HG03354 (cell line): Measurements from ENCODE around the gene DMD.

Experiments
- ATAC-seq: cut with Tn5 transposase; IDR thresholded peaks from one replicate; pipeline ENCODE4 v1.9.1; 2021; ENCODE audit warnings: mild to moderate bottlenecking; ENCODE audit not compliant: unreplicated experiment, poor library complexity, severe bottlenecking

The DMD gene

DNA sequence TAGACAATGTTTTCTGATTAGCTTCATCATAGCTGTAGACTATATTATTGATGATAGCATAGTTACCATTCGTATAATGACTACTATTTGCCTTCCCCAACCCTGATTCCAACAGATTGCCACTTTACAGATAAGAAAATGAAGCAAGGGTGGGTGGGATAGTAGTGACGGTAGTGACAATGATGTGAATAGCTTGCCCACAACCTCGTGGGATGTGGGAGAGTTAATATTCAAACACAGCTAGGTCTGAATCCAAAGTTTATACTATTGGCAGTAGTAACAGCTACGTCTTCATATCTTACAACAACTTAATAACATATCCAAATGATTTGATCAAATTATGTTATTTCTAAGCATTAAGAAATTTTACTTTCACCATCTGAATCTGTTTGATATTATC is 1372.7 kb downstream of the DMD start:
- no peak for ATAC-seq

DNA sequence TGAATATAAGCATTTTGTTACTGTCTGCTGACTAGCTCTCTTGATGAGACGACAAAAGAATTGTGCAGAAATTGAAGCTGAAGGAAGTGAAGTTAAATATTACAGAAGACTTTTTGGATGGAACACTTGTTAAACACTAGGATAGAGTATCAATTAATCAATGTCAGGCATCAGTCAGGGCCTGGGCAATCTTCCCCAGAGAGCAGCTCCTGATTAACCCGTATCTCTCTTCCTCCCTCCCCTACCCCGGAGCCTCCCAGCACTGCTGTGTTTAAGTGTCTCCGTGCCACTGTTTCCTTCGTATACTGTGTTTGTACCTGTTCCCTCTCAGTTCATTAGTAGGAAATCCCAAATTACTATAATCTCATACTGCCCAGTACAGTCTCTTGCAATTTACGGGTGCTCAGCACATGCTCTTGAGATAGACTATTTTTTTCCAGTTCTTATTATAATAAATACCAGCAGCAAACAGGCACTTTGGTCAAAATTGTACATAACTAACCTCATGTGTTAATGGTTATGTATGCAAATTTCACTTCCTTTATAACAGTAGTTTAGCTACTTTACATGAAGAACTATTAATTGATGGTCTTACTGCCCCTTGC is 1373.8 kb downstream of the DMD start:
- ATAC-seq, result no peak

DNA sequence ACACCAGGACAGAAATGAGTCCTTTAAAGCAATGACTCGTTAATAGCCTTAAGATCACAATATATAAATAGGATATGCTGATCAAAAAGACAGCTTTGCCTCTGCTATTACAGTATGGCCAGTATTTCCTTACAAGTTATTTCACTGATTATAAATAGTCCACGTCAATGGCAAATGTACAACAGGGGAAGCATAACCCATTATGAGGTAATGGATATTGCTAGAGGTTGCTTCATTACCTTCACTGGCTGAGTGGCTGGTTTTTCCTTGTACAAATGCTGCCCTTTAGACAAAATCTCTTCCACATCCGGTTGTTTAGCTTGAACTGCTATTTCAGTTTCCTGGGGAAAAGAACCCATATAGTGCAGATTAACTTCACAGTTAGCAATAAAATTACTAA is 1374.9 kb downstream of the DMD start:
- no peak for ATAC-seq

DNA sequence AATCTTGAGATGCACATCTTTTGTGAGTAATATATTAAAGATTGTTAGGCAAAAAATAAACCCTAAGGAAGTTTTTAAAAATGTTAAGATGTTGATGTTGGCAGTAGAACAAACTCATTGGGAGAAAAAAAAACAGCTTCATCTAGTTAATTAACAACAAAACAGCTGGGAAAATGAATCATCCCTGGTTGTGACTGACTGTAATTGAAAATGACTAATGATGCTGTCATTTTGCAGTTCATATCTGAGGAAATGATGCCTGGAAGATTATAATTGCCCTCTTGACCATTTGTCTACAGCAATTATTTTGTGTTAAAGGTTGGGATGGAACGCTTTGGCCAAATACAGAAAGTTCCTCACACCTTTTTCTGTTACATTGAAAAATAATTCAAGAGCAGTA is 1379.1 kb downstream of the DMD start:
- ATAC-seq, result no peak

DNA sequence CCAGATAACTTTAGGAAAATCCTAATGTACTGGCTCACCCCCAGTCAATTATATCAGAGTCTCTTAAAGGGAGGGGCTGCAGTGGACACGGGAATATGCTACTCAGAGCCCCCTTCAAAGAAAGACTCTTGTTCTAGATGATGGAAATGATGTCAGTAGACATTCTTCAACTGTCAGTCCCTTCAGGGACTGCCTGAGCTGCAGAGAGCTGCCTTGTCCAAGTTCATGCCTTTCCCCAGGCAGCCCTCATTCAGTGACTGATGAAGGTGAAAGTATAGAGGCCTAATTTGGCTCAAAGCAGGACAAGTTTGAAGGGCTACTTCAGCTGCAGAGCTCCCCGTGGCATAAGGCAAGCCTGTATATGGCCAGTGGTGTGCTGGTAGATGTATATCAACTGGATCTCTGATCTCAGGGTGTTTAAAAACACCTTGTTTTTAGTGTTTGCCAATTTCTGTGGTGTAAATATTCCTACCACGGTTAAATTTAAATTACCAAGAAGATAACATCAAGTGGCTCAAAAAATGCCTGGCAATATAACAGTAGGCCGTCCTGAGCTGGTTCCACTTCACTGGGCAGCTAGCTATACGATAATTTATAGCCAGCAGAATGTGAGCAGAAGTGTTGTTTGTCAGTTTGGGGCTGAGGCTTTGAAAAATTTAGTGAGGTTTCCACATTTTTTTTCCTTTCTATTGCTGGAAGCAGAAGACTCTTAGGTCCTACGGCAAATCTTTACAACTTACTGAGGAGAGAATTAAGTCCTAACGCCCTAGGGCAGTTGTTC is 1390.7 kb downstream of the DMD start:
- no peak for ATAC-seq

DNA sequence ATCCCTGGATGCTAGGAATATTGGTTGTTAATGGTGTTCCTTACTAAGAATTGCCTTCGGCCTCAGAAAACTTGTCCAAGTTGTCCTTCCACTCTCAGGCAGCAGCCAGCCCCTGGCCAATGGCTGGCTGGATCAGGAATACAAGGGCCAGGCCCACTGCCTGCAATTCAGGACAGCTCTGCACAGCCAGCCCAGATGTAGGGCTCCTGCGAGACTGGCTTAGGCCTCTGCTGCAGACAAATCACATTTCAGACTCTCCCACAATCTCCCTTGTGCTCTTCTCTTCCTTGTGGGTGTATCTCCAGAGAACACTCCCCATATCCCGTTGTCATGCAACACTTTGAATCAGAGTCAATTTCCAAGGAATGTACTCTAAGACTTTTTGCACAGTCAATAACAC is 1391.9 kb downstream of the DMD start:
- no peak for ATAC-seq

DNA sequence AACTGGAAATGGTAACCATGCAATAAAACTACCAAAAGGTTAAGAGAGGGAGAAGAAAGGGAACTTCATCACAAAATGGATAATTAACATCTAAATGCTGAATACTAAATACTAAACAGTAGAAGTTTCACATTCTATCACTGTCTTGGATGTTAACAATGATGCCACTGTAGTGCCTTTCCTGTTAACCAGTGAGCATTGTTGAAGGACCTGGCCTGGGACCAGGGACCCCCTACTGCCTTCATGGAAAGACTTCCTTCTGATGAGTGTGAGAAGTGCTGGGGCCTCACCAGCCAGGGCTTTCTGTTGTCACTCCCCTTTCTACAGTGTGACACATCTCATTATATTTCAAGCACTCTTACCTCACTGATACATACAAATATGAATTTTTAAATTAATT is 1400.2 kb downstream of the DMD start:
- ATAC-seq, result no peak

DNA sequence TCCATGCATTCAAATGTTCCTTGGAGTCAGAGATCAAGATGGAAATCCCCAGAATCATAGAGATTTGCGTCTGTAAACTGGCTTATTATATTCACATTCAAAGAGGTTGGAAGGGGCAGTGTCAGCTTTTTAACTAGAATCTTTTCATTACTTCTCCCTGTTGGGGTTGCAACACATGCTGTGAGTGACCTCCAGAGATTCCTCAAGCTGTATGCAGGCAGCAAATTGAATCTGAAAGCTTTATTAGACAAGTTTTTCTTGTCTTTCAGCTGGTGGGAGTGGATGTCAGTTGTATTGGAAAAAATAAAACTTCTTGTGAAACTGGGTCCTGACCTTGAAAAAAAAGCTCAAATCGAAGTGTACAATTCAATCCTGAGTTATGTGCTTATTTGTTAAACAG is 1403.0 kb downstream of the DMD start:
- no peak for ATAC-seq

DNA sequence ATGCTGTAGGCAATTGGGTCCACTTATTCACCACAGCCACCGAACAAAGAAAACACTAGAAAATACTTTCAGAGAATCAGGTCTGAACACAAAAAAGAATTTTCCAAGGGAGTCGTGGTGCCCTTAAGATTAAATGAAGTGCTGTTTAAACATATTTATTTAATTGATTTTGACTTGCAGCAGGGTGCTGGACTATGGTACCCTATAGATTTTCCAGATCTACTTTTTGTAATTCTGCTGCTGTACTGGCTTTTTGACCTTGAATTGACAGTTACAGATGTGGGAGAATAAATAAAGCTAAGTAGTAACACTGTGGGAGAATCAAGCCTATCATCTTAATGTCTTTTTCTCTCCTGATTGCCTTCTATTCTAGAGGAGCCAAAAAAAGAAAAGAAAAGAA is 1404.2 kb downstream of the DMD start:
- ATAC-seq, result no peak

DNA sequence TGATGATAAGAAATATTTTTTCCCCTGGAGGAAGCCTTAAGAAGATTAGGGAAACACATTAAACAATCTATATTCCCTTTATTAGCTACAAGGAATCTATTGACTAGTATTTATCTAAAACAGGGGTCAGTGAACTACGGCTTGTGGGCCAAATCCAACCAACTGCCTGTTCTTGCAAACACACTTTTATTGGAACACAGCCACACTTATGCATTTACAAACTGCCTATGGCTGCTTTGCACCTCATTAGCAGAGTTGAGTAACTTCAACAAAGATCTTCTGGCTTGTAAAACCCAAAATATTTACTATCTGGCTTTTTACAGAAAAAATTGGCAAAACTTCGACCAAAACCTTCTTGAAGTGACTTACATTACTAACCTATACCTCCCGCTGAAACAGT is 1405.6 kb downstream of the DMD start:
- ATAC-seq, result no peak

DNA sequence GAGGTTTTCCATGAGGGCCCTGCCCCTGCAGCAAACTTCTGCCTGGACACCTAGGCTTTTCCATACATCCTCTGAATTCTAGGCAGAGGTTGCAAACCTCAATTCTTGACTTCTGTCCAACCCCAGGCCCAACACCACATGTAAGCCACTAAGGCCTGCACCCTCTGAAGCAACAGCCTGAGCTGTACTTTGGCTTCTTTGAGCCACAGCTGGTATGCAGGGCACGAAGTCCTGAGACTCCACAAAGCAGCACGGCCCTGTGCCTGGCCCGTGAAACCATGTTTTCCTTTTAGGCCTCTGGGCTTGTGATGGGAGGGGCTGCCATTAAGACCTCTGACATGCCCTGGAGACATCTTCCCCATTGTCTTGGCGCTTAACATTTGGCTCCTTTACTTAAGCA is 1411.1 kb downstream of the DMD start:
- no peak for ATAC-seq

DNA sequence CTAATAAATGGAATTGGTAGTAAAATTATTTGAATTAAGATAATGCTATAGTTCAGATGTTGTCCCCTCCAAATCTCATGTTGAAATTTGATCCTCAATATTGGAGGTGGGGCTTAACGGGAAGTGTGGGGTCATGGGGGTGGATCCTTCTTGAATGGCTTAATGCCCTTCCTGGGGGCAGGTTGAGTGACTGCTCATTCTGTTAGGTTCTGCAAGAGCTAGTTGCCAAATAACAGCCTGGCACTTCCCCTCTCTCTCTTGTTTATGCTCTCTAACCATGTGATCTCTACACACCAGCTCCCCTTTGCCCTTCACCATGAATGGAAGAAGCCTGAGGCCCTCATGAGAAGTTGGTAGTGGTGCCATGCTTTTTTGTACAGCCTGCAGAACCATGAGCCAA is 1414.7 kb downstream of the DMD start:
- no peak for ATAC-seq

DNA sequence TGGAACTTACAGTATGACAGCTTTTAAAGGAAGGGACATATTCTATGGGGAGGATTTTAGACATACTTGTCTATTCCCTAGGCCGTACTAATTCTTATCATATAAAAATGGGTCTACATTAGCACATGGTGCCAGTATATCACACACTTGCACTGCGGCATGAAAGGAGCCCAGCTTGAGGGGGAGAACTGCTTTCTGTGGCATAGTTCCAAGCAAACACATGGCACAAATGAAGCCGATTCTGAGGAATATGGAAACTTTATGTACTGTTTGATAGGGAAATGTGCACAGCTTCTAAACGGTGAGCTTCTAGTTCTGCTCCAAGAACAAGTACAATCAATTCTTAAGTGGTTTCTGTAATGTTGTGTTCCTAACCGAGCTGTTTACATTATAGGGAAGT is 1463.9 kb downstream of the DMD start:
- no peak for ATAC-seq

DNA sequence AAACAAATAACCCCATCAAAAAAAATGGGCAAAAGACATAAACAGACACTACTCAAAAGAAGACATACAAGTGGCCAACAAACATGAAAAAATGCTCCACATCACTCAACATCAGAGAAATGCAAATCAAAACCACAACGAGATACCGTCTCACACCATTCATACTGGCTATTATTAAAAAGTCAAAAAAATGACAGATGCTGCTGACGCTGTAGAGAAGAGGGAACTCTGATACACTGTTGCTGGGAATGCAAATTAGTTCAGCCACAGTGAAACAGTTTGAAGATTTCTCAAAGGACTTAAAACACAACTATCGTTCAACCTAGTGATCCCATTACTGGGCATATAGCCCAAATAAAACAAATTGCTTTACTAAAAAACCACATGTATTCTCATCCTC is 1468.3 kb downstream of the DMD start:
- no peak for ATAC-seq

DNA sequence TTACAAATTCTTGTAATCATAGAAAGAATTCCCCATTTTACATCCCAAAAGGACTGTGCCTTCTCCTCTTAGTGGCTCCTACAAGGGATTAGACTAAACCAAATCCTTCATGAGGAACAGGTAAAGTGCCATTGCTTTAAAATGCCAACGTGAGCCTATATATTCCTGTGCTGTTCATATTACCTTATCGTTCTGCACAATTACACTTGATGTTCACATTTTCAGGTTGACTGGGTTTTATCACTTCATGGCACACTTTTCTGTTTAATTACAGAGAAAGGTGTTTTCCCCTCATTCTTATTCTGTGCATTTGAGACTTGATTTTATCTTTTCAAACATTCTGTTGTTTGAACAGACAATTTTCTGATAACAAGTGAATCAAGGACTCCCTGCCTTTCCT is 1493.9 kb downstream of the DMD start:
- ATAC-seq, result no peak

DNA sequence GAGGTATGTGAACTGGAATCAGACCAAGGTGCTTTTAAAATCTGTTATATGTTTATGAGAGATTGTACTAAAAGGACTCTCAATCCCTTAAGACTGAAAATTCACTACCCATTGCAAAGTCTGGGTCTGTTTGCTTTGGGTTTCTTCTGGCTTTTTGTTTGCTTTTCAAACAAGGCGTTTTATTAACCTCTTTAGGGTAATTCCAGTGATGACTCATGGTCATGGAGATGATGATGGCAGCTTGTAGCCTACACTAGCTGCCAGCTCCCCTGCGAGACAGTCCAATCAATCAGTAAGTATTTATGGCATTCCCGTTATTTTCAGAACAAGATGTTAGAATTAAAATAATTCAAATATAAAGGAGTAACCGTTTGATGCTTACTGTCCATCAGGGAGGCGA is 1495.7 kb downstream of the DMD start:
- no peak for ATAC-seq

DNA sequence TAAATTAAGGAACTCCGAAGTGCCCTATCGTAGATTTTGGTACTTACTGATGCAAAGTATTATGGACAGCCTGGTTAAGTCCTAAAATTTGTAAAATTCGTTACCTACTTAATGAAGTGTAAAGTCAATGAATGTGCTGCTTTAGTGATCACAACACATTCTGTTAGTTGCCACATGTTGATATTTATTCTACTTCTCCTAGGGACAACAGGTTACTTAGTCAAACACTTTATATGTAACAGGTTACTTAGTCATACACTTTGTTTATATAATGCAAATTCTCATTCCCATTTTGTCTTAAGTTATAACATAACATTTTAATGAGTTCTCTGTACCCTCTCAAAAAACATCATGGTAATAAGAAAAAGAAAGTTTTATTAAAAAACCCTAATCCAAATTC is 1496.6 kb downstream of the DMD start:
- ATAC-seq, result no peak

DNA sequence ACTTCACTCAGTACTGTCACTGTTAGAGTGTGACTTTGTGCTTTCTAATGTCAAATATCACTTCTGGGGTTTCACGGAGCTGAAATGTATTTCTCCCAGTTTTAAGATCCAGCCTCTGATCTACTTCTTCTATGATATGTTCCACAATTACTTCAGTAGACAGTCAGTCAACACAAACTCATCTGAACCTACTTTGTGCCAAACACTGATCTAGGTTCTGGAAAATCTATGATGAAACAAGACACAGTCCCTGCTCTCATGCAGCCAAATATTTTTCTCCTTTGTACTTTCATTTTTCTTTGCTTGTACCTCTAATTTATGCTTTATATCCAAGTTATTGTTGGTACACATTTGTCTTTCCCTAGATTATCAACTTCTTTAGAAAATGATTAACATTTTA is 1498.2 kb downstream of the DMD start:
- ATAC-seq, result no peak

DNA sequence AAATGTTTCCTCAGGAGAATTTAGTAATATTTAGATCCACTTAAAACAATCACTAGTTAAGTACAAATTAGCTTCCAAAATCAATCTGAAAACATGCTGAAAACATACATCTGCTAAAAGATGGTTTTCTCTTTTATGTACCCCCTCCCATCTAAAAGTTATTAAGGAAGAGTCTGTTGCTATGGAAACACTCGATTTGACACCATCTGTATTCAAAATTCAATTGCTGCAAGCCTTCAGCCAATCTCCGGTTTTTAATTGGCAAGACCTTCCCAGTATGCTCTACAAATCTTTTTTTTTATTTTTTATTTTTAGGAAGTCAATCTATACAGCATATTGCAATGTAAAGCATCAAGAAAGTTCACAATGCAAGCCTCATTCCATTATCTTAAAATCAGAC is 1500.2 kb downstream of the DMD start:
- no peak for ATAC-seq

DNA sequence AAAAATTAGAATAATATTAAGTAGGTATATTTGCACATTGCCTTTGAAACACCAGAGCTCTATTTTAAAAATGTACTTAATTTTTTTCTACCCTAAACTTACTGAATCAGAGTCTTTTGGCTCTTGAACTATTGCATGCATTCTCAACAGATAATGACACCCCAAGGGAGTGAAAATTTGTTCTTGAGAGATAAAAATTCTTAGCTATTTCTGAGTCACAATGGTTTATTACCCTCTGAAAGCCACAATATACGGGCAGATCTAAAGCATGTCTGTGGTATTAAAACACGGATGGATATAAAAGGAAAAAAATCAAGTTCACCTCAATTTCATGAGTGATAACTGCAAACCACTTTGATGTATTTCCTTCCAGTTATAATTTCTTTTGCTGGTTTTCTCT is 1503.2 kb downstream of the DMD start:
- ATAC-seq, result no peak

DNA sequence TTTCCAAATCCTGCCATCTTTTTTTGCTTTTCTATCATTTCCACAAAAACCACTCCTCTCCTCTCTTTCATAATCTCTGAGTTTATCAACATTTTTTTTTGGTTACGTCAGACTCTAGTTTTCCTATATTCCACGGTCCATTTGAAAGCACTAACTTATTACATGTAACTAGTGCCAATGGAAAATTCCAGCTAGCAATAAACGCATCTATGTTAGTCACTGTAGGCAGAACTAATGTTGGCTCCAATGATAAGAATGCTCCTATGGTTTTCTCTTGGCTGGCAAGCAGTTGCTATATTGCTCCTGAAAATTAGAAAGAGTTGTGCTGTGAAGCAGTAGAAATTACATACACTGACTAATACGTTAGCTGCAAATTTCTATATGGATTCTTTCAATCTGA is 1504.9 kb downstream of the DMD start:
- ATAC-seq, result no peak

DNA sequence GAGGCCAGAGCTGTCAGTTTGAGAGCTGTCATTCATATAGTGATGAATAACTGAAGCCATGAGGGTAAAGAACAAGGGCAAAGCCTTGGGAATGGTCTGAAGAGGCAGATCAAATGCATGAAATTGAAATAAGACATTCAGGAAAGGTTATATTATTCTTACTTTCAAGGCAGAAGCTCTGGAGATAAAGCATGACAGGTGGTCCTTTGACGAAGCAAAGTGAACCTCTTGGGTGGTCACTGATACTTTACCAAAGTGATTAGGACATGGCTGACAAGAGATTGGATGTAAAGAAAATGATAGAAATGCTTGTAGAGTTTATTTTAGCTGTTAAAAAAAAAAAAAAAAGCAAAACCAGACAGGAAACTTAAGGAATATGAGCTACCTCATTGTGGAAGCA is 1505.5 kb downstream of the DMD start:
- no peak for ATAC-seq
